Measurements from ENCODE around the gene THAP5. TPM values are rescaled to one million over a fixed set of nuclear protein-coding genes. Genes with fewer than 3 reads are reported as not detected.

THAP5 gene
- total RNA-seq, result 9.1 and 20.0 TPM in 2 replicates

- DNase-seq (ENCODE audit: low read depth), result peak; percentile 92
- TF ChIP-seq CTCF (conservative IDR thresholded peaks at IDR 0.05; ENCODE audit: low read depth, low read length), result no peak
- peak within 1 kb of the TSS; percentile 88 for H3K4me3 ChIP-seq (ENCODE audit: low read depth, low read length)
These were observed at the start of gene THAP5, which contains the start of gene DNAJB9 for GRCh38 chr7:108569381-108570145. Gene THAP5 (minus strand): TSS chr7:108569706. CDS start chr7:108569569, 137 bp downstream. Gene DNAJB9 (plus strand): TSS chr7:108569874. CDS start chr7:108571727, 1,853 bp downstream.

GRCh38 chr7:108618056-108618455 lies 48.5 kb upstream of the THAP5 start:
- no peak for DNase-seq (ENCODE audit: low read depth)

GRCh38 chr7:108614896-108615295 lies 45.4 kb upstream of the THAP5 start:
- DNase-seq (ENCODE audit: low read depth), result no peak
- H3K4me3 ChIP-seq (ENCODE audit: low read depth, low read length), result no peak overlapping the region
- no peak for TF ChIP-seq CTCF (conservative IDR thresholded peaks at IDR 0.05; ENCODE audit: low read depth, low read length)

More at GRCh38 chr7:108618056-108618455, 48.5 kb upstream of the THAP5 start:
- TF ChIP-seq CTCF (conservative IDR thresholded peaks at IDR 0.05; ENCODE audit: low read depth, low read length), result no peak
- no peak overlapping the region for H3K4me3 ChIP-seq (ENCODE audit: low read depth, low read length)

GRCh38 chr7:108613949-108614381 lies 44.5 kb upstream of the THAP5 start:
- no peak for TF ChIP-seq CTCF (conservative IDR thresholded peaks at IDR 0.05; ENCODE audit: low read depth, low read length)
- DNase-seq (ENCODE audit: low read depth), result no peak
- no peak overlapping the region for H3K4me3 ChIP-seq (ENCODE audit: low read depth, low read length)

GRCh38 chr7:108613147-108613948 lies 43.8 kb upstream of the THAP5 start:
- H3K4me3 ChIP-seq (ENCODE audit: low read depth, low read length), result no peak overlapping the region
- DNase-seq (ENCODE audit: low read depth), result no peak
- TF ChIP-seq CTCF (conservative IDR thresholded peaks at IDR 0.05; ENCODE audit: low read depth, low read length), result peak; percentile 67

- no peak for DNase-seq (ENCODE audit: low read depth)
- TF ChIP-seq CTCF (conservative IDR thresholded peaks at IDR 0.05; ENCODE audit: low read depth, low read length), result no peak
- H3K4me3 ChIP-seq (ENCODE audit: low read depth, low read length), result no peak overlapping the region
These were observed 41.8 kb upstream of the THAP5 start for GRCh38 chr7:108611268-108611667.

Data from epithelial cell of proximal tubule (primary cell).